GM06990 (cell line): ENCODE data around the gene STOX1.
A peak's percentile ranks its signal among the peaks of the same experiment; 100 is the strongest.
"Not testable (repeated sequence)": the region's sequence is repeated elsewhere in the genome, so short reads cannot be mapped to it uniquely, and the experiment has no call there.

Experiments used
- DNase-seq: peaks from one replicate; pipeline ENCODE4 v3.0.0-alpha.2; 2011; ENCODE audit not compliant: insufficient read length; ENCODE audit errors: extremely low read depth
- H3K27me3 ChIP-seq: replicated peaks from 2 replicates; pipeline ENCODE4 v1.6.0; 2011; ENCODE audit warnings: low read length; ENCODE audit not compliant: control insufficient read depth, insufficient read depth
- H3K36me3 ChIP-seq: 2 replicates; pipeline ENCODE4 v1.5.1; 2011; ENCODE audit warnings: low read length; ENCODE audit not compliant: control insufficient read depth, insufficient read depth
- H3K4me3 ChIP-seq: replicated peaks from 2 replicates; pipeline ENCODE4 v1.5.1; 2011; ENCODE audit warnings: low read depth, mild to moderate bottlenecking, control low read depth, low read length
- CTCF ChIP-seq: IDR thresholded peaks from 2 replicates; pipeline ENCODE4 v1.5.1; 2011; ENCODE audit warnings: low read length, control low read depth, mild to moderate bottlenecking, inconsistent platforms; ENCODE audit not compliant: insufficient read depth, poor library complexity, severe bottlenecking

The STOX1 gene

GRCh38 chr10:68828083-68828601, 811 bp downstream of the STOX1 start:
- not testable (repeated sequence) for H3K36me3 ChIP-seq, H3K27me3 ChIP-seq
- DNase-seq = peak; percentile 56
- H3K4me3 ChIP-seq = peak overlapping the region; percentile 60

GRCh38 chr10:68828833-68829232, 1.5 kb downstream of the STOX1 start:
- DNase-seq = no peak
- H3K36me3 ChIP-seq = no peaks in the 10 kb centered on the region
- H3K4me3 ChIP-seq = no peak overlapping the region
- TF ChIP-seq CTCF = no peak
- H3K27me3 ChIP-seq = no peaks in the 10 kb centered on the region

GRCh38 chr10:68829521-68829920, 2.2 kb downstream of the STOX1 start:
- Histone ChIP-seq H3K27me3 (no peaks in the 10 kb centered on the region), H3K4me3 (no peak overlapping the region), H3K36me3 (no peaks in the 10 kb centered on the region)
- no peak for DNase-seq
- TF ChIP-seq CTCF = no peak

GRCh38 chr10:68829952-68830351, 2.6 kb downstream of the STOX1 start:
- DNase-seq = no peak
- no peak for TF ChIP-seq CTCF
- H3K4me3 ChIP-seq = no peak overlapping the region
- H3K36me3 ChIP-seq = no peaks in the 10 kb centered on the region
- no peaks in the 10 kb centered on the region for H3K27me3 ChIP-seq

GRCh38 chr10:68831961-68832455, 4.7 kb downstream of the STOX1 start:
- TF ChIP-seq CTCF = no peak
- DNase-seq = no peak
- no peaks in the 10 kb centered on the region for H3K27me3 ChIP-seq

GRCh38 chr10:68832601-68833000, 5.3 kb downstream of the STOX1 start:
- H3K36me3 ChIP-seq = no peaks in the 10 kb centered on the region
- no peak for DNase-seq
- H3K27me3 ChIP-seq = no peaks in the 10 kb centered on the region
- no peak overlapping the region for H3K4me3 ChIP-seq
- no peak for TF ChIP-seq CTCF

More at GRCh38 chr10:68831961-68832455, 4.7 kb downstream of the STOX1 start:
- Histone ChIP-seq H3K4me3 (no peak overlapping the region), H3K36me3 (no peaks in the 10 kb centered on the region)
